Measurements from ENCODE around the gene ABCC1. TPM values are rescaled to one million over a fixed set of nuclear protein-coding genes. Genes with fewer than 3 reads are reported as not detected.
"Not testable (repeated sequence)": the region's sequence is repeated elsewhere in the genome, so short reads cannot be mapped to it uniquely, and the experiment has no call there.

The ABCC1 gene
- total RNA-seq, 1 donor from 2014 or later: 38.7 TPM

GRCh38 chr16:16171332-16171919 is 222.0 kb downstream of the ABCC1 start:
- Mint-ChIP-seq H3K27ac (ENCODE audit: unreplicated experiment) (no peak overlapping the region), H3K9me3 (peaks cover 6% of the 10 kb centered on the region), H3K36me3 (ENCODE audit: low read depth) (no peaks in the 10 kb centered on the region), H3K27me3 (ENCODE audit: low read depth) (no peaks in the 10 kb centered on the region), H3K4me1 (no peaks in the 10 kb centered on the region), H3K4me3 (no peak overlapping the region)
- DNase-seq (ENCODE audit: low read depth, low spot score): no peak
- TF ChIP-seq CTCF (conservative IDR thresholded peaks at IDR 0.05): no peak

- H3K27me3 Mint-ChIP-seq (ENCODE audit: low read depth): no peaks in the 10 kb centered on the region
Observed at GRCh38 chr16:16172991-16173390, 223.6 kb downstream of the ABCC1 start.

GRCh38 chr16:16175296-16175695 is 225.9 kb downstream of the ABCC1 start:
- Mint-ChIP-seq H3K4me3 (no peak overlapping the region), H3K27me3 (ENCODE audit: low read depth) (no peaks in the 10 kb centered on the region), H3K36me3 (ENCODE audit: low read depth) (no peaks in the 10 kb centered on the region), H3K27ac (ENCODE audit: unreplicated experiment) (no peak overlapping the region), H3K4me1 (no peaks in the 10 kb centered on the region), H3K9me3 (peaks cover 6% of the 10 kb centered on the region)
- no peak for TF ChIP-seq CTCF (conservative IDR thresholded peaks at IDR 0.05)
- DNase-seq (ENCODE audit: low read depth, low spot score): no peak

More at GRCh38 chr16:16172991-16173390, 223.6 kb downstream of the ABCC1 start:
- no peak for DNase-seq (ENCODE audit: low read depth, low spot score)
- H3K4me1 Mint-ChIP-seq: no peaks in the 10 kb centered on the region
- H3K36me3 Mint-ChIP-seq (ENCODE audit: low read depth): no peaks in the 10 kb centered on the region
- no peak for TF ChIP-seq CTCF (conservative IDR thresholded peaks at IDR 0.05)
- peaks cover 6% of the 10 kb centered on the region for H3K9me3 Mint-ChIP-seq
- no peak overlapping the region for H3K4me3 Mint-ChIP-seq
- no peak overlapping the region for H3K27ac Mint-ChIP-seq (ENCODE audit: unreplicated experiment)

GRCh38 chr16:16176328-16176727 is 226.9 kb downstream of the ABCC1 start:
- no peak for TF ChIP-seq CTCF (conservative IDR thresholded peaks at IDR 0.05)
- H3K27ac Mint-ChIP-seq (ENCODE audit: unreplicated experiment): no peak overlapping the region
- H3K4me1 Mint-ChIP-seq: no peaks in the 10 kb centered on the region
- H3K27me3 Mint-ChIP-seq (ENCODE audit: low read depth): no peaks in the 10 kb centered on the region
- peaks cover 6% of the 10 kb centered on the region for H3K9me3 Mint-ChIP-seq
- H3K4me3 Mint-ChIP-seq: no peak overlapping the region
- H3K36me3 Mint-ChIP-seq (ENCODE audit: low read depth): no peaks in the 10 kb centered on the region
- DNase-seq (ENCODE audit: low read depth, low spot score): no peak

GRCh38 chr16:16178455-16179162 is 229.2 kb downstream of the ABCC1 start:
- DNase-seq (ENCODE audit: low read depth, low spot score): no peak
- Mint-ChIP-seq H3K27me3 (ENCODE audit: low read depth) (no peaks in the 10 kb centered on the region), H3K27ac (ENCODE audit: unreplicated experiment) (no peak overlapping the region), H3K4me3 (no peak overlapping the region), H3K9me3 (peaks cover 6% of the 10 kb centered on the region), H3K36me3 (ENCODE audit: low read depth) (no peaks in the 10 kb centered on the region), H3K4me1 (peaks cover 6% of the 10 kb centered on the region)
- TF ChIP-seq CTCF (conservative IDR thresholded peaks at IDR 0.05): no peak

GRCh38 chr16:16181748-16182147 is 232.3 kb downstream of the ABCC1 start:
- H3K36me3 Mint-ChIP-seq (ENCODE audit: low read depth); H3K9me3 Mint-ChIP-seq; H3K27me3 Mint-ChIP-seq (ENCODE audit: low read depth); H3K27ac Mint-ChIP-seq (ENCODE audit: unreplicated experiment); H3K4me3 Mint-ChIP-seq; DNase-seq (ENCODE audit: low read depth, low spot score): not testable (repeated sequence)
- H3K4me1 Mint-ChIP-seq: peaks cover 10% of the 10 kb centered on the region

Data from neural crest cell (in vitro differentiated cells).